NCI-H774 (cell line): ENCODE measurements around the gene RAB33B.
"Not testable (repeated sequence)": the region's sequence is repeated elsewhere in the genome, so short reads cannot be mapped to it uniquely, and the experiment has no call there.

Experiments used
- DNase-seq: peaks from one replicate; lab custom pipeline; 2025; lab: John Stamatoyannopoulos, UW

Gene RAB33B

GRCh38 chr4:139454111-139455045 lies at the start of gene RAB33B:
TSS of gene RAB33B (plus strand) at chr4:139454121. CDS start at chr4:139454196, 75 bp downstream.
- no peak for DNase-seq

GRCh38 chr4:139410312-139410711 lies 43.6 kb upstream of the RAB33B start:
- no peak for DNase-seq

GRCh38 chr4:139414671-139415210 lies 39.2 kb upstream of the RAB33B start:
- DNase-seq, result not testable (repeated sequence)

GRCh38 chr4:139416073-139416673 lies 37.7 kb upstream of the RAB33B start:
- DNase-seq, result no peak

GRCh38 chr4:139419388-139419914 lies 34.5 kb upstream of the RAB33B start:
- DNase-seq, result no peak

- no peak for DNase-seq
Observed at GRCh38 chr4:139420652-139421051, 33.3 kb upstream of the RAB33B start.

- DNase-seq, result no peak
Observed at GRCh38 chr4:139436122-139436521, 17.8 kb upstream of the RAB33B start.

GRCh38 chr4:139438141-139438540 lies 15.8 kb upstream of the RAB33B start:
- no peak for DNase-seq

- DNase-seq, result no peak
Observed at GRCh38 chr4:139441029-139441428, 12.9 kb upstream of the RAB33B start.

GRCh38 chr4:139443661-139444060 lies 10.3 kb upstream of the RAB33B start:
- DNase-seq, result no peak

GRCh38 chr4:139444881-139445280 lies 9.0 kb upstream of the RAB33B start:
- DNase-seq, result not testable (repeated sequence)

GRCh38 chr4:139447078-139447477 lies 6.8 kb upstream of the RAB33B start:
- DNase-seq, result not testable (repeated sequence)

GRCh38 chr4:139450586-139450985 lies 3.3 kb upstream of the RAB33B start:
- DNase-seq, result no peak

GRCh38 chr4:139451997-139452396 lies 1.9 kb upstream of the RAB33B start:
- no peak for DNase-seq

- peak; percentile 16 for DNase-seq
Observed at GRCh38 chr4:139453041-139453370, 915 bp upstream of the RAB33B start.

GRCh38 chr4:139453371-139454110 lies 380 bp upstream of the RAB33B start:
- DNase-seq, result peak; percentile 84

GRCh38 chr4:139455126-139455538 lies 1.2 kb downstream of the RAB33B start:
- no peak for DNase-seq

GRCh38 chr4:139457318-139457717 lies 3.4 kb downstream of the RAB33B start:
- no peak for DNase-seq

GRCh38 chr4:139458543-139458942 lies 4.6 kb downstream of the RAB33B start:
- DNase-seq, result no peak

- DNase-seq, result no peak
Observed at GRCh38 chr4:139458999-139459398, 5.1 kb downstream of the RAB33B start.

- DNase-seq, result no peak
Observed at GRCh38 chr4:139460565-139460964, 6.6 kb downstream of the RAB33B start.

GRCh38 chr4:139461022-139461628 lies 7.2 kb downstream of the RAB33B start:
- no peak for DNase-seq
